Mucosa of descending colon (tissue), 3 donors: ENCODE results near the gene RHBDL1. TPM values are rescaled to one million over a fixed set of nuclear protein-coding genes. Genes with fewer than 3 reads are reported as not detected.
"Not testable (repeated sequence)": the region's sequence is repeated elsewhere in the genome, so short reads cannot be mapped to it uniquely, and the experiment has no call there.

Experiments
- ATAC-seq: fragments of 200-7000 bp; cut with Tn5 transposase; one replicate; pipeline ENCODE4 v1.9.1; 2020; ENCODE audit warnings: mild to moderate bottlenecking, moderate library complexity
- DNase-seq, 3 donors: peaks; one replicate each; pipeline ENCODE4 v3.0.0-alpha.2; 2020
- H3K36me3 ChIP-seq: fragments of 200-600 bp; one replicate; pipeline ENCODE4 v1.8.0; 2021; ENCODE audit warnings: low read depth, mild to moderate bottlenecking
- H3K4me1 ChIP-seq: fragments of 200-600 bp; one replicate; pipeline ENCODE4 v1.8.0; 2021; ENCODE audit warnings: low read depth, mild to moderate bottlenecking
- H3K4me3 ChIP-seq: fragments of 200-600 bp; one replicate; pipeline ENCODE4 v1.8.0; 2021; ENCODE audit warnings: mild to moderate bottlenecking
- H3K9me3 ChIP-seq: fragments of 200-600 bp; one replicate; pipeline ENCODE4 v1.8.0; 2021; ENCODE audit warnings: mild to moderate bottlenecking
- CTCF ChIP-seq: fragments of 200-600 bp; IDR thresholded peaks from one replicate; pipeline ENCODE4 v1.8.0; 2022; ENCODE audit warnings: antibody characterized with exemption, mild to moderate bottlenecking
- intact Hi-C, 2 donors: fragments of 100-400 bp; cut with DNase I in 1 of 2; cut with micrococcal nuclease in 1 of 2; formaldehyde crosslinking; loops; one replicate each; pipeline versions ENCODE4 v1.11.0 to v1.11.1; 2022; cut with DNase I, micrococcal nuclease
- total RNA-seq, 3 donors: library from RNA; stranded (reverse); fragmentation: NEBNext Ultra II Directional in 2 of 3; extraction: Animal tissue kit (Norgen Biotek cat#: 25700) in 2 of 3; gene quantifications; one replicate each; pipeline versions ENCODE4 v1.2.1 to v1.2.4, GENCODE V29; 2021 to 2023
- donor health status: DM: no; HTN: no; CAD: no; lungs with moderate emphysema.
- donor health status: DM: no; HTN: no; CAD: no.
- donor health status: DM: no; HTN: yes; CAD: no.

The RHBDL1 gene
- total RNA-seq, 3 donors from 2014 or later, result 2.8 to 3.4 (median 3.0) TPM

DNA sequence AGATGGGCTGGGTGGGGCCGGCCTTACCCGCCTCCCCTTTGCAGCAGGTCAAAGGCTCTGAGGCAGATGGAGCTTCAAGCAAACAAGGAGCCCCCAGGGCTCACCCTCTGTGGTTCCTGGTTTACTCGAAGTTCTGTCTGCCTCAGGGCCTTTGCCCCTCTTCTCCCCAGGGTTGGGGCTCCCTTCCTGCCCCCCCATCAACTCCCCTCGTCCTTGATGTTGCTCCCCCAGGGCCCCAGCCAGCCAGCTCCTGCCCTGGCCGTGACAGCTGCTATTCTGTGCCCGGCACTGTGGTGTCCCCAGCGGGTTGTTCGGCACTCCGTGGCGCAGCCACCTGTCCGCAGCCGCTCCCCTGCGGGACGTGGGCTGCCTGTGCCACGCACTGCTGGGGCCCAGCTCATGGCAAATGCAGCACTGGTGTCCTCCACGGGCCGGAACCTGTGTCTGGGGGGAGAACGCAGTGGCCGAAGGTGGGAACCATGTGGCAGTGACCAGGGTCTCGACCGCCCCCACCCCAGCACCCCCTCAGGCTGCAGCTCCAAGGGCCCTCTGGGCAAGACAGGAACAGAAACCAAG lies 35.1 kb downstream of the RHBDL1 start:
- Histone ChIP-seq H3K4me3 (no peak overlapping the region), H3K9me3 (no peaks in the 10 kb centered on the region), H3K4me1 (peaks cover 6% of the 10 kb centered on the region), H3K36me3 (no peaks in the 10 kb centered on the region)
- intact Hi-C loops, result loop anchor here in 1 of 2 donors (10.0 kb wide), 1 partner anchor 344 kb away; no protein-coding TSS in a partner anchor
- ATAC-seq (no peak), DNase-seq (no peak)
- TF ChIP-seq CTCF, result no peak

GRCh38 chr16:711084-711483 lies 35.6 kb downstream of the RHBDL1 start:
- no peak for DNase-seq
- ATAC-seq, result no peak
- Histone ChIP-seq H3K4me1 (peaks cover 10% of the 10 kb centered on the region), H3K9me3 (no peaks in the 10 kb centered on the region), H3K36me3 (no peaks in the 10 kb centered on the region), H3K4me3 (no peak overlapping the region)
- no peak for TF ChIP-seq CTCF
- intact Hi-C loops, result loop anchor here in 1 of 2 donors (10.0 kb wide), 1 partner anchor 344 kb away; no protein-coding TSS in a partner anchor

GRCh38 chr16:711548-712320 lies 36.3 kb downstream of the RHBDL1 start:
- DNase-seq (peak; percentile 82 to 88 (median 82)), ATAC-seq (peak; percentile 69)
- TF ChIP-seq CTCF, result peak; percentile 88
- H3K4me3 ChIP-seq, result no peak overlapping the region
- H3K36me3 ChIP-seq, result no peaks in the 10 kb centered on the region
- no peaks in the 10 kb centered on the region for H3K9me3 ChIP-seq
- intact Hi-C loops, result loop anchor here in 1 of 2 donors (10.0 kb wide), 1 partner anchor 343 kb away; no protein-coding TSS in a partner anchor
- peaks cover 16% of the 10 kb centered on the region for H3K4me1 ChIP-seq

DNA sequence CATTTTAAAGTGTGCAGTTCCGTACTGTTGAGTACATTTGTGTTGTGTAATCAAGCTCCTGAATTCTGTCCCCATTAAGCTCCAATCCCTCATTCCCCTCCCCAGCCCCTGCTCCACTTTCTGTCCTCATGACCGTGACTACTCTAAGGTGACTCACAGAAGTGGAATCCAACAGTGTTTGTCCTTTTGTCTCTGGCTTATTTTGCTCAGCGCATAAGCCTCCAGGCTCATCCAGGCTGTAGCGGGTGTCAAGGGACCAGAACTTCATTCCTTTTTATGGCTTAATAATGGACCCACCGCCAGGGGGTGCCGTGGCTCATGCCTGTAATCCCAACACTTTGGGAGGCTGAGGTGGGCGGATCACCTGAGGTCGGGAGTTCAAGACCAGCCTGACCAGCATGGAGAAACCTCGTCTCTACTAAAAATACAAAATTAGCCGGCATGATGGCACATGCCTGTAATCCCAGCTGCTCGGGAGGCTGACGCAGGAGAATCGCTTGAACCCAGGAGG lies 37.3 kb downstream of the RHBDL1 start:
- peaks cover 18% of the 10 kb centered on the region for H3K4me1 ChIP-seq
- H3K9me3 ChIP-seq, ATAC-seq, H3K4me3 ChIP-seq, H3K36me3 ChIP-seq: not testable (repeated sequence)
- peak in 2 of 3 donors; percentile 54 to 66 for DNase-seq
- intact Hi-C loops, result loop anchor here in 1 of 2 donors (10.0 kb wide), 1 partner anchor 342 kb away; no protein-coding TSS in a partner anchor

- no peak for DNase-seq
- intact Hi-C loops, result loop anchor here in 1 of 2 donors (10.0 kb wide), 1 partner anchor 341 kb away; no protein-coding TSS in a partner anchor
- peaks cover 31% of the 10 kb centered on the region for H3K4me1 ChIP-seq
- no peak overlapping the region for H3K4me3 ChIP-seq
- ATAC-seq, result no peak
- no peaks in the 10 kb centered on the region for H3K36me3 ChIP-seq
- no peak for TF ChIP-seq CTCF
- no peaks in the 10 kb centered on the region for H3K9me3 ChIP-seq
Measured at GRCh38 chr16:714079-714478, 38.6 kb downstream of the RHBDL1 start.
